T-cell (primary cell): Measurements from ENCODE around the gene MAP3K6. TPM values are rescaled to one million over a fixed set of nuclear protein-coding genes. Genes with fewer than 3 reads are reported as not detected.

Experiments
- ATAC-seq, 4 experiments: fragments of 200-7000 bp in 3 of 4; fragments of 150-1000 bp in 1 of 4; cut with Tn5 transposase; replicated peaks in 1 of 4; 1 replicate in 3 of 4; 2 replicates in 1 of 4; pipeline ENCODE4 v1.10.0; 2021; ENCODE audit warnings: moderate library complexity in 3 of 4, mild to moderate bottlenecking in 2 of 4, moderate number of reproducible peaks in 1 of 4
- CTCF ChIA-PET, 2 donors: fragments of 300-600 bp; sonication (Branson Sonifier 250); formaldehyde crosslinking; loops; one replicate each; lab custom pipeline; 2022; ENCODE audit warnings: antibody characterized with exemption in 2 of 2; lab: Charles Lee
- POLR2A ChIA-PET, 2 donors: fragments of 300-600 bp; sonication (Branson Sonifier 250); formaldehyde crosslinking; loops; one replicate each; lab custom pipeline; 2022; ENCODE audit warnings: antibody characterized with exemption in 2 of 2; lab: Charles Lee
- DNase-seq, 35 experiments: peaks; one replicate each; pipeline versions ENCODE4 v3.0.0 to v3.0.0-alpha.2; 2013 to 2023
- H3K27ac ChIP-seq: one replicate; pipeline ENCODE4 v1.5.1; 2013; ENCODE audit warnings: low read length
- H3K27me3 ChIP-seq, 2 experiments: replicated peaks in 1 of 2; 1 replicate in 1 of 2; 2 replicates in 1 of 2; pipeline versions ENCODE4 v1.6.1 to v1.7.0; 2013; ENCODE audit warnings: low read length in 1 of 2, mixed read lengths in 1 of 2; ENCODE audit not compliant: control insufficient read depth in 2 of 2, insufficient read depth in 2 of 2; ENCODE audit errors: extremely low read depth in 1 of 2
- H3K36me3 ChIP-seq, 2 donors: 1 replicate in 1 of 2; 2 replicates in 1 of 2; pipeline versions ENCODE4 v1.6.1 to v1.7.0; 2013; ENCODE audit warnings: low read length in 1 of 2; ENCODE audit not compliant: control insufficient read depth in 2 of 2, insufficient read depth in 1 of 2; ENCODE audit errors: extremely low read depth in 1 of 2
- H3K4me1 ChIP-seq, 2 experiments: 1 replicate in 1 of 2; 2 replicates in 1 of 2; pipeline versions ENCODE4 v1.6.1 to v1.7.0; 2013; ENCODE audit warnings: low read length in 2 of 2, mixed read lengths in 1 of 2; ENCODE audit not compliant: insufficient read depth in 2 of 2, control insufficient read depth in 1 of 2; ENCODE audit errors: extremely low read depth in 1 of 2
- H3K4me3 ChIP-seq, 2 donors: 1 replicate in 1 of 2; 2 replicates in 1 of 2; pipeline versions ENCODE4 v1.5.1 to v1.7.0; 2013; ENCODE audit warnings: mild to moderate bottlenecking in 2 of 2, low read length in 1 of 2, moderate library complexity in 1 of 2; ENCODE audit not compliant: control insufficient read depth in 1 of 2; ENCODE audit errors: extremely low read depth in 1 of 2
- H3K9me3 ChIP-seq: 2 replicates; pipeline ENCODE4 v1.7.0; 2013
- H3K27ac Mint-ChIP-seq, 2 donors: one replicate each; pipeline ENCODE4 v1.8.0; 2020 to 2021; ENCODE audit warnings: mild to moderate bottlenecking in 2 of 2, mixed read lengths in 2 of 2
- H3K27me3 Mint-ChIP-seq, 2 donors: one replicate each; pipeline ENCODE4 v1.8.0; 2021 to 2022; ENCODE audit warnings: mixed read lengths in 2 of 2
- H3K36me3 Mint-ChIP-seq: one replicate; pipeline ENCODE4 v1.8.0; 2021; ENCODE audit warnings: mixed read lengths
- H3K4me1 Mint-ChIP-seq, 3 donors: one replicate each; pipeline ENCODE4 v1.8.0; 2020 to 2022; ENCODE audit warnings: mixed read lengths in 3 of 3, mild to moderate bottlenecking in 1 of 3
- H3K4me3 Mint-ChIP-seq, 3 donors: one replicate each; pipeline ENCODE4 v1.8.0; 2020 to 2022; ENCODE audit warnings: mild to moderate bottlenecking in 3 of 3, mixed read lengths in 3 of 3, moderate library complexity in 3 of 3
- H3K9me3 Mint-ChIP-seq, 3 donors: one replicate each; pipeline ENCODE4 v1.8.0; 2020 to 2022; ENCODE audit warnings: mixed read lengths in 3 of 3
- WGBS: methylation state at CpG from one replicate; pipeline ENCODE4 v1.1.5; 2013; ENCODE audit warnings: missing lambda C conversion rate; ENCODE audit not compliant: insufficient coverage; 5-methylcytosine and 5-hydroxymethylcytosine counted together
- total RNA-seq, 35 experiments: library from RNA in 6 of 35; stranded (reverse) in 6 of 35; fragments of 120-200 nt in 1 of 35; gene quantifications; one replicate each; pipeline versions ENCODE4 v1.2.1 to v1.2.4 and lab custom pipeline; 2013 to 2026

The MAP3K6 gene
- total RNA-seq, 5 donors from 2014 or later (not counting 1 experiment from before 2014, with no cell fraction given) = 7.0 to 31.1 (median 12.8) TPM

- H3K4me1 Mint-ChIP-seq = peaks cover 51 to 59% (median 53%) of the 10 kb centered on the region in 3 donors
- H3K4me1 ChIP-seq = peaks cover 5 to 40% of the 10 kb centered on the region in 2 experiments
- CTCF ChIA-PET = no interaction called here
- no peak overlapping the region for H3K4me3 ChIP-seq
- H3K36me3 Mint-ChIP-seq = peaks cover 30% of the 10 kb centered on the region
- no peak overlapping the region for H3K27ac Mint-ChIP-seq
- POLR2A ChIA-PET = no interaction called here
- no peak overlapping the region for H3K4me3 Mint-ChIP-seq
- no peaks in the 10 kb centered on the region for H3K9me3 Mint-ChIP-seq
- H3K36me3 ChIP-seq = peaks cover 14 to 81% of the 10 kb centered on the region in 2 donors
- WGBS = 89% methylated on average over 5 of the region's 8 CpGs
- no peaks in the 10 kb centered on the region for H3K9me3 ChIP-seq
- no peaks in the 10 kb centered on the region for H3K27me3 ChIP-seq
- no peak overlapping the region for H3K27ac ChIP-seq
- DNase-seq = no peak
- no peaks in the 10 kb centered on the region for H3K27me3 Mint-ChIP-seq
- ATAC-seq = no peak
Measured at GRCh38 chr1:27330786-27331185, 36.0 kb downstream of the MAP3K6 start.

GRCh38 chr1:27327964-27328363 is 38.8 kb downstream of the MAP3K6 start:
- no peak overlapping the region for H3K27ac Mint-ChIP-seq
- Histone ChIP-seq H3K9me3 (no peaks in the 10 kb centered on the region), H3K36me3 (peaks cover 3 to 67% of the 10 kb centered on the region in 2 donors), H3K27ac (no peak overlapping the region), H3K27me3 (no peaks in the 10 kb centered on the region), H3K4me1 (peaks cover 10 to 58% of the 10 kb centered on the region in 2 experiments), H3K4me3 (no peak overlapping the region)
- peaks cover 35% of the 10 kb centered on the region for H3K36me3 Mint-ChIP-seq
- H3K9me3 Mint-ChIP-seq = no peaks in the 10 kb centered on the region
- ChIA-PET CTCF (interaction anchor here in 1 of 2 donors (0.8 kb wide), 1 partner anchor 12 kb away, joined by 3 read pairs; no protein-coding TSS in a partner anchor), POLR2A (interaction anchor here in 1 of 2 donors (0.7 kb wide), 1 partner anchor 626 kb away, joined by 4 read pairs; no protein-coding TSS in a partner anchor)
- 90% methylated on average over 4 of the region's 5 CpGs for WGBS
- H3K4me1 Mint-ChIP-seq = peaks cover 72 to 82% (median 75%) of the 10 kb centered on the region in 3 donors
- no peak for ATAC-seq
- DNase-seq = no peak
- H3K27me3 Mint-ChIP-seq = no peaks in the 10 kb centered on the region
- no peak overlapping the region for H3K4me3 Mint-ChIP-seq

GRCh38 chr1:27325286-27325685 is 41.5 kb downstream of the MAP3K6 start:
- POLR2A ChIA-PET = no interaction called here
- no peak overlapping the region for H3K27ac Mint-ChIP-seq
- H3K27me3 Mint-ChIP-seq = peaks cover 2 to 3% of the 10 kb centered on the region in 2 donors
- Histone ChIP-seq H3K4me3 (no peak overlapping the region), H3K27me3 (no peaks in the 10 kb centered on the region), H3K27ac (no peak overlapping the region), H3K9me3 (no peaks in the 10 kb centered on the region), H3K36me3 (peaks cover 3 to 45% of the 10 kb centered on the region in 2 donors), H3K4me1 (peaks cover 9 to 53% of the 10 kb centered on the region in 2 experiments)
- no peaks in the 10 kb centered on the region for H3K9me3 Mint-ChIP-seq
- no peak overlapping the region for H3K4me3 Mint-ChIP-seq
- ATAC-seq = no peak
- peaks cover 24% of the 10 kb centered on the region for H3K36me3 Mint-ChIP-seq
- WGBS = 99% methylated on average over 14 of the region's 15 CpGs
- CTCF ChIA-PET = no interaction called here
- no peak for DNase-seq
- peaks cover 73 to 77% (median 73%) of the 10 kb centered on the region in 3 donors for H3K4me1 Mint-ChIP-seq

- H3K27me3 ChIP-seq = peaks cover 0 to 5% of the 10 kb centered on the region in 2 experiments
- H3K4me1 ChIP-seq = peaks cover 9 to 48% of the 10 kb centered on the region in 2 experiments
- Mint-ChIP-seq H3K4me3 (peak overlapping the region; percentile 91 to 95 (median 92)), H3K27ac (peak overlapping the region; percentile 93 to 95), H3K36me3 (peaks cover 24% of the 10 kb centered on the region), H3K9me3 (no peaks in the 10 kb centered on the region), H3K27me3 (peaks cover 3 to 12% of the 10 kb centered on the region in 2 donors), H3K4me1 (peaks cover 56 to 59% (median 56%) of the 10 kb centered on the region in 3 donors)
- no peak for ATAC-seq
- peaks cover 3 to 30% of the 10 kb centered on the region in 2 donors for H3K36me3 ChIP-seq
- H3K27ac ChIP-seq = peak overlapping the region; percentile 76
- DNase-seq = no peak
- POLR2A ChIA-PET = no interaction called here
- 0% methylated on average over 1 of the region's 10 CpGs for WGBS
- H3K9me3 ChIP-seq = no peaks in the 10 kb centered on the region
- H3K4me3 ChIP-seq = peak overlapping the region; percentile 87 to 96
- CTCF ChIA-PET = interaction anchor here (0.7 to 1.5 kb wide), 6 partner anchors 9 to 340 kb away, joined by 3 to 5 read pairs (median 4); no protein-coding TSS in a partner anchor
Measured at GRCh38 chr1:27322569-27323240, 44.1 kb downstream of the MAP3K6 start.

- H3K27me3 Mint-ChIP-seq = peaks cover 3 to 12% of the 10 kb centered on the region in 2 donors
- Histone ChIP-seq H3K9me3 (no peaks in the 10 kb centered on the region), H3K27me3 (peaks cover 0 to 5% of the 10 kb centered on the region in 2 experiments), H3K27ac (peak within 1 kb of the TSS; percentile 76), H3K4me1 (peaks cover 9 to 41% of the 10 kb centered on the region in 2 experiments), H3K36me3 (peaks cover 3 to 25% of the 10 kb centered on the region in 2 donors), H3K4me3 (peak within 1 kb of the TSS; percentile 87 to 96)
- peak; percentile 93 to 98 (median 97) for DNase-seq
- peaks cover 53 to 56% (median 53%) of the 10 kb centered on the region in 3 donors for H3K4me1 Mint-ChIP-seq
- peak; percentile 97 for ATAC-seq
- peak within 1 kb of the TSS; percentile 93 to 95 for H3K27ac Mint-ChIP-seq
- H3K9me3 Mint-ChIP-seq = no peaks in the 10 kb centered on the region
- 0% methylated on average over 64 of the region's 67 CpGs for WGBS
- peaks cover 22% of the 10 kb centered on the region for H3K36me3 Mint-ChIP-seq
- H3K4me3 Mint-ChIP-seq = peak within 1 kb of the TSS; percentile 91 to 95 (median 92)
- CTCF ChIA-PET = interaction anchor here in 1 of 2 donors (1.5 kb wide), 1 partner anchor 11 kb away, joined by 5 read pairs; no protein-coding TSS in a partner anchor
- POLR2A ChIA-PET = no interaction called here
Measured at GRCh38 chr1:27321813-27322568, 44.8 kb downstream of the MAP3K6 start, which contains the start of gene TMEM222. Gene TMEM222 (plus strand): TSS chr1:27322163. CDS start chr1:27322198, 35 bp downstream.

GRCh38 chr1:27318596-27318995 is 48.2 kb downstream of the MAP3K6 start:
- Histone ChIP-seq H3K36me3 (no peaks in the 10 kb centered on the region), H3K27me3 (peaks cover 0 to 5% of the 10 kb centered on the region in 2 experiments), H3K4me1 (peaks cover 6 to 18% of the 10 kb centered on the region in 2 experiments), H3K4me3 (no peak overlapping the region), H3K27ac (no peak overlapping the region), H3K9me3 (no peaks in the 10 kb centered on the region)
- H3K9me3 Mint-ChIP-seq = no peaks in the 10 kb centered on the region
- no peak overlapping the region for H3K4me3 Mint-ChIP-seq
- peaks cover under 1% of the 10 kb centered on the region for H3K36me3 Mint-ChIP-seq
- ChIA-PET CTCF (interaction anchor here (0.7 to 0.8 kb wide), 3 partner anchors 41 to 1393 kb away, joined by 3 to 10 read pairs (median 7); no protein-coding TSS in a partner anchor), POLR2A (interaction anchor here in 1 of 2 donors (0.6 kb wide), 1 partner anchor 20 kb away, joined by 11 read pairs; no protein-coding TSS in a partner anchor)
- ATAC-seq = no peak
- no peak overlapping the region for H3K27ac Mint-ChIP-seq
- no CpG with 5 or more reads among the region's 1 CpG for WGBS
- H3K4me1 Mint-ChIP-seq = peaks cover 19 to 22% (median 20%) of the 10 kb centered on the region in 3 donors
- H3K27me3 Mint-ChIP-seq = peaks cover 3 to 12% of the 10 kb centered on the region in 2 donors
- no peak for DNase-seq
